Stromal cell of bone marrow (primary cell): ENCODE results near the gene OR10D3.
A peak's percentile ranks its signal among the peaks of the same experiment; 100 is the strongest.
"Not testable (repeated sequence)": the region's sequence is repeated elsewhere in the genome, so short reads cannot be mapped to it uniquely, and the experiment has no call there.

Experiments
- DNase-seq: peaks from one replicate; pipeline ENCODE4 v3.0.0-alpha.2; 2012; ENCODE audit warnings: low read depth

OR10D3 gene

DNA sequence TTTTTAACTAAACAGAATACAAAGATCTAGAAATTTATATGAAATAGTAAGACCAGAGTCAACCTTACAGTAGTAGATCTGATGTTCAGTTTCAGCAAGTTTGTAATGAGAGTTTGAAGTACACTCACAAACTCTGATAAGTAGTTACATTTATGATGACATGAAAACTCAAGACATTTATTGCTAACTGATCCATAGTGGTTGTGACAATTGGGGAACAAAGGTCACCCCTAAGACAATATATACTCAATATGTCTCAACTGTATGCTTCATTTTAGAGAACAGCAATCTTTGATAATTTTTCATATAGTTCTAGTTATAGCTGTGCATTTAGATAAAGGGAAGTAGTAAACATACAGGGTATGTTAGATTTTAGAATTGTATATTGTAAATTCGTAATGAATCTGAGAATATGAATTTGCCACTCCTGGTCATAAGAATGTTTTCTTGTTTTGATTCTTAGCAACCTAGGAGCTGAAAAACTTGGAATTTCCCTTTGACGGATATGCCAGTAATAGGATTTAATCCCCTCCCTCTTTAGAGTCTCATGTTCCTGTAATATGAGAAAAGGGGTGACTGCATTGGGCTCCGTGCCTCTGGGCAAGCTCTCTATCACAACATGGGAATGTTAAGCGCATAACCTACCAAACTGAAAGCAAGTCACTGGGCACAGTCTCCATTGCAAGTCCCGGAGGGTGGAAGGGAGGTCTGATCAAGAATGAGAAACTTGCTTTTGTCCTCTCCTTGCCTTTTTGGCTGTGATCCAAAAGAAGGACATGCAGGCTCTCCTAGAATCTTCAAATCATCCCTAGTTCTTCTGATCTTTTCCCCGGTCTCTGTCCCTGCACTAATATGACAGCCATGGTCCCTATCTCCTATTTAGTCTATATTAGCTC is 11.4 kb downstream of the OR10D3 start:
- peak; percentile 41 for DNase-seq

DNA sequence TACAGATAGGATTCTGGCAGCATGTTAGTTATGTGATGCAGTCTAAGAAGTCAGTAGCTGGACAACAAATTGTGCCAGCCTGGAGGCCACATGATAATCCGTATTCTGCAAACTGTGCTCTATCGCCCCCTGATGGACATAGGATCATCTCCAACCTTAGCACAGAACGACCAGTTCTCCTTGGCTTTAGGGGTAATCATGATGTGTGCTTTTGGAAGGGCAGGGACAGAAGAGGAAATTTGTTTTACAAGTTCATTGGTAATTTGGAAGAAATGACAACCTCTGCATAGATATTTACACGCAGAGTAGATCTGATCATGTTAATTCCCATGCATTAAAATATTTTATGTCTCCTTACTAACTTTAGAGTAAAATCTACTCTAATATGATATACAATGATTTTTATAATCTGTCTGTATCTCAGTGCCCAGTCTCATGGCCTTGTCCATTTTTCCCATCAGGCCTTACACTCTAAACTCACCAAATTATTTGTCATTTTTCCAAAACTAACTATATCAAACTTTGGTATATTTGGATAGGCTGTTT is 12.1 kb downstream of the OR10D3 start:
- DNase-seq, result peak; percentile 54

DNA sequence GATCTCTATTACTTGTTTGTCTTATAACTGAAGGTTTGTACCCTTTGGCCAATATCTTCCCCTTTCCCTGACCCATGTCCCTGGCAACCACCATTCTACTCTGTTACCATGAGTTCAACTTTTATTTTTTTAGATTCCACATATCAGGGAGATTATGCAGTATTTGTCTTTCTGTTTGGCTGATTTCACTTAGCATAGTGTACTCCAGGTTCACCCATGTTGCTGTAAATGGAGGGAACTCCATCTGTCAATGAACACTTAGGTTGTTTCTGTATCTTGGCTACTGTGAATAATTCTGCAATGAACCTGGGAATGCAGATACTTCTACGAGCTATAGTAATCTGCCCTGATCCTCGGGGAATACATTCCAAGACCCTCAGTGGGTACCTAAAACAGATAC is 14.9 kb downstream of the OR10D3 start:
- no peak for DNase-seq

DNA sequence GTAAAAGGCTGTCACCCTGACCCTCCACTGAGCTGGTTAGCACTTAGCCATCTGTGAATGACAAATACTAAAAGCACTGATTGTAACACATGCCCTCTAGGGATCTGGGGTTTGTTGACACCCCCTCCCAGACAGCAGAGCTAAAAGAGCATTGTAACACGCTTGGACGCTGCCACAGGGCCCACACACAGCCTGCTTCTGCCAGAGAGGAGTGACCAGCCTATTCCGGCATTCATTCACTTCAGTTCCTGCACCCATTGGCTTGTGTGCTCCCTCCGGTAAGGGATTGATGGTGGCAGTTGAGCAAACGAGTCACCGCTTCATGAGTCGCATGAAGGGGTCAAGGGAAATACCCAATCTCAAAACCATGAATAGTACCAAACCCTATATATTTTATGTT is 15.8 kb downstream of the OR10D3 start:
- DNase-seq, result no peak

DNA sequence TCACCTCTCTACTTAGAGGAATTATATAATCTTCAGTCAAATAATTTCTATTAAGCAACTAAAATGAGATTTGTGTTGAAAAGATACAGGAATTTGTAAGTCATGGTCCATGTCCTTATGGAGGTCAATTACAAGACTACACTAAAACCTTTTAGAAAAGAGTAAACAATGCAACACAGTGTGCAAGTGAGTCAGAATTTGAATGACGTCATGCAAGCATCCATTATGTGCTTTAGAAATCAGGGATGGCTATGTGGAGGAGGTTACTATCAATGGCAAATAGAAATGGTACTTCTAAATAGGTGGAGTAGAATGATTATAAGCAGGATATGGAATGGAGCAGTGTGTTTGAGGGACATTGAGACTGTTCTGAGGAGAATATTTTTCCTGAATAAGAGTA is 16.6 kb downstream of the OR10D3 start:
- no peak for DNase-seq

DNA sequence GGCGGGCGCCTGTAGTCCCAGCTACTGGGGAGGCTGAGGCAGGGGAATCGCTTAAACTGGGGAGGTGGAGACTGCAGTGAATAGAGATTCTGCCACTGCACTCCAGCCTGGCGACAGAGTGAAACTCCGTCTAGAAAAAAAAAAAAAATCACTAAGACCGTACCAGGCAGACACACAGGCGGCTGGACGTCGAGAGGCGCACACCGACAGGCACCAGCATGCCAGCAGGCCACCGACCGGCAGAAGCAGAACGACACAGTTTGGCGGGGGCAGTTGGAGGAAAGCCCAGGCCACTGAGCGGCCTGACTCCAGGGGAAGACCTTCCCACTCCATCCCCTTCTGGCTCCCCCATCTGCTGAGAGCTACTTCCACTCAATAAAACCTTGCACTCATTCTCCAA is 17.5 kb downstream of the OR10D3 start:
- no peak for DNase-seq

DNA sequence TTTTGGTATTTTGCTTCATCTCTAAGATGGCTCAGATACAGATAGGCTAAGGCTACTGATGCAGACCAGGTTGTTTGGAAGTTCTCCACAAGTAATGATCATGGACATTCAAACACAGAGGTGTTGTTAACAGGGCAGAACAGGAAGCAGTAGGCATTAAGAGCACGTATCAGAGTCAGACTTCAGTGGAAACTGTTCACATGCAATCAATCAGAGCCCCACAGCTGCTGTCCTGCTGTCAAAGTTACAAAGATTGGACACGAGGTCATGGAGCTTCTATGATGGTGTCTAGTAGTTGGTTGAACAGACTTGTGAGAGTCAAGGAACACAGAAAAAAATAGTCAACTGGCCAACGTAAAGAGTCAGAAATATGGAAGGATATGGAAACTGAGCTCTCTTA is 19.8 kb downstream of the OR10D3 start:
- DNase-seq, result no peak

DNA sequence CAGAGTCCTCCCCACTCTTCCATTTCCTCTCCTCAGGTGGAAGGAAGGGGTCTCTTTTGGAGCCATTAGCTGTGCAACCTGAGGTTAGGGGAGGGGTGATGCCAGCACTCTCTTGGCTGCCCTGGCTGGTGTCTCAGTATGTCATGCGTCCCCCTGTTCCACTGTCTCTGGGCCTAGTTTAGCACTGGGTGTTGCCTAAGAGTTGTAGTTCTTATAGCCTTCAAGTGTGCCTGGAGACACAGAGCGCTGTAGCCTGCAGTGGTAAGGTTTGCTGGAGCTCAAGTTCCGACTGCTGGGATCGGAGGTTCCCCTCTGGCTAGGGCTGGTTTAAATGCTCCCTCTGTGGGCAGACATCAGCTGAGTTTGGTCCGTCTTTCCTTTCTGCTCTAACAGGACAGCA is 20.9 kb downstream of the OR10D3 start:
- DNase-seq, result no peak

DNA sequence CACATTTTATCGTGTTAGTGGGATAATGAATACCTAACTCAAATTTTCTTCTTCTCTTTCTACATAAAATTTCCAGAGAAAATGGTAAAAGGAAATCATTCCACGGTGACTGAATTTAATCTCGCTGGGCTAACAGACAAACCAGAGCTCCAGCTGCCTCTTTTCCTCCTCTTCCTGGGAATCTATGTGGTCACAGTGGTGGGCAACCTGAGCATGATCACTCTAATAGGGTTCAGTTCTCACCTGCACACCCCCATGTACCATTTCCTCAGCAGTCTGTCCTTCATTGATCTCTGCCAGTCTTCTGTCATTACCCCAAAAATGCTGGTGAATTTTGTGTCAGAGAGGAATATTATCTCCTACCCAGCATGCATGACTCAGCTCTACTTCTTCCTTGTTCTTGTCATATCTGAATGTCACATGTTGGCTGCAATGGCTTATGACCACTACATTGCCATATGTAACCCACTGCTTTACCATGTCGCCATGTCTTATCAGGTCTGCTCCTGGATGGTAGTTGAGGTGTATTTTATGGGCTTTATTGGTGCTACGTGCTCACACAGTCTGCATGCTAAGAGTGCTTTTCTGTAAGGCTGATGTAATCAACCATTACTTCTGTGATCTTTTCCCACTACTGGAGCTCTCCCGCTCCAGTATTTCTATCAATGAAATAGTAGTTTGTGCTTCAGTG is 24.1 kb downstream of the OR10D3 start:
- DNase-seq, result no peak

DNA sequence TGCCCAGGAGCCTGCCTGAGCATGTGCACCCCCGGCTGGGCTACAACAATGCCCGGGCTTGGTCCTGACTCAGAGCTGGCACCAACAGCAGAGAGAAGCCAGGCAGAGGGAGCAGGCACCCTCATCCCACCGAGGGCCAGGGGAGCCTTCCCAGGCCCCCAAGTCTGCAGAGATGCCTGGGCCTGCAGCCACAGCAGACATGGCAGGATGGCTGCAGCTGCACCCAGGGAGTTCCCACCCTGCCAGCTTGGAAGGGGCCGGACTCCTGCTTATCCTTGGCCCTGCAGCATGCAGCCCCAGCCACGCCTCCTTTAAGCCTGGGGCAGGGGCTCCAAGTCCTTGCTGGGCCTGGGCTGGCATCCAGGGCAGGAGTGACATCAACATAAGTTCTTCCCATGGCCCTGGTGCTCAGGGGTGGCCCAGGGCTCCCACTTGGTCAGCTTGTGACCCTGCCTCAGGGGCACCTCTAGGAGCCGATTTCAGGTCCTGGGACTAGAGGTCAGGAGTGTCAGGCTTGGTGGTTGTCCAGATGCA is 26.7 kb downstream of the OR10D3 start:
- DNase-seq, result no peak

DNA sequence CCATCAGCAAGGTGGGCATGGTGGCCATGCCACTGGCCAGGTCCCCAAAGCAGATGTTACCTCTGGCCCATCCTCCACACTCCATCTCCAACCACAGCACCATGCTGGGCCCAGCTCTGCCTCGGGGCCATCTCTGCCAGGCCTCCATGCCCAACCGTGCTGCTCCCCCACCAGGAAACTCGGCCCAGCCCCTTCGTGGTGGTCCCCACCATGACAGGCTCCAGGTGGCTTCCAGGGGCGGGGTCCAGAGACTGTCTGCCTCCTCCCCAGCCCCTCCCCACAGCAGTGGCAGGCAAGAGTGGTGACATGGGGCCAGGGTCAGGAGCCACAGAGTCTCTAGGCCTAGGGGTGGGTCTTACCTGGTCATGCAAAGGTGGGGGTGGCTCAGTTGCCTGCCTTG is 27.3 kb downstream of the OR10D3 start:
- DNase-seq, result no peak

DNA sequence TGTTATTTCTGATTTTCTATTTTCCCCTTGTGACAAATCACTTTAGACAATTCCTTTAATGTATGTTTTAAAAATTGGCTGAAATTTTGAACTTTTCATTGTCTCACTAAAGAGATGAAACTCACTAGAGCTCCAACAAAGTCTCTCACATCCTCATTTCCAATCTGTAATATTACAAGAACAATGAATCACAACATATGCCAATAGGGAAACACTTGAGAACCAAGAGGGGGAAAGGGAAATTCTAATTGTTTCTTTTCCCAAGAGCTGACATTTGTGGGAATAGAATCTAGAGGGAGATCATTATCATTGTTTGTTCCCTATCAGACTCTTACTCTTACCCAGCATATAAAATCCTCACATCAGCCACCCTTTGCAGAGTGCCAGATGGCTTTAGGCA is 28.2 kb downstream of the OR10D3 start:
- no peak for DNase-seq

DNA sequence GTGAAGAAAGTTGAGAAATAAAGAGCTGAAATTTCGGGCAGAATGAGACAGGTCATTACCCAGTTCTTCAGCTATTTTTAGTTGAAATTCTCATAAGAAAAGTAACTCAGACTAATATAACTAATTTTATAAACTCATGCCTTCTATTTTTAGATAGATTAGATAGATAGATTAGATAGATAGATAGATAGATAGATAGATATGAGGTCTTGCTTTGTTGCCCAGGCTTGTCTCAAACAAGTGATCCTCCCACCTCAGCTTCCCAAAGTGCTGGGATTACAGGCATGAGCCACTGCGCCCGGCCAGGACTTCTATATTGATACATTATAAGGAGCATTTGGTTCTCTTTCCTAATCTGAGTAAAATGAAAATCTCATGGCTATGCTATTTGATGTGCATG is 30.9 kb downstream of the OR10D3 start:
- no peak for DNase-seq

DNA sequence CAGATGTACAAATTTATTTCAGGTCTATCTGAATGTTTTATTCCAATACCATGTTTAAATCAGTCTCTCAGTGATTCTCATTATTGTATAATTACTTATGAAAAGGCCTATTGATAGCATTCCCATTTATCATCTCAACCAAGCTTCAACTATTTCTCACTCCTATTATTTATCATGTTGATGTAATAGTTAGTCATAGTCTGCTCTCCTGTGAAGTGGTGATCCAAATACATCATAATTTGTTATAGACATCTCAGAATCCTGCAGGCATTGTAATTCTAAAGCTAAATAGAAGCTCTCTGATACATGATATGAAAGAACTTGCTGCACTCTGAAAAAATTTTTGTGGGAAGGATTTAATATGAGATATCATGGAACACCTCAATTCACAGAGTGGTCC is 36.0 kb downstream of the OR10D3 start:
- DNase-seq, result no peak

DNA sequence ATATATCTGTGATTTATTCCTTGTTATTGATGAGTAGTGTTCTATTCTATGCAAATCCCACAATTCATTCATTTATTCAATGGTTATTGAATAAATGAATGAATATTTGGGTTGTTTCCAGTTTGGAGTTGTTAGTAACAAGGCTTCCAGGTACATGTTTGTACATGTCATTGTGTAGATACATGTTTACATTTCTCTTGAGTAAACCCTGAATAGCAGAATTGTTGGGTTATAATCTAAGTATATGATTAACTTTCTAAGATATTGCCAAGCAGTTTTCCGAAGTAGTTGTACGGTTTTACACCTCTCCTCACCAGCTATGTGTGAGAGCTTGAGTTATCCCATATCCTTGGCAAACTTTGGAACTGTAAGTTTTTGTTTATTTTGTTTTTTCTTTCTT is 39.3 kb downstream of the OR10D3 start:
- DNase-seq, result no peak

DNA sequence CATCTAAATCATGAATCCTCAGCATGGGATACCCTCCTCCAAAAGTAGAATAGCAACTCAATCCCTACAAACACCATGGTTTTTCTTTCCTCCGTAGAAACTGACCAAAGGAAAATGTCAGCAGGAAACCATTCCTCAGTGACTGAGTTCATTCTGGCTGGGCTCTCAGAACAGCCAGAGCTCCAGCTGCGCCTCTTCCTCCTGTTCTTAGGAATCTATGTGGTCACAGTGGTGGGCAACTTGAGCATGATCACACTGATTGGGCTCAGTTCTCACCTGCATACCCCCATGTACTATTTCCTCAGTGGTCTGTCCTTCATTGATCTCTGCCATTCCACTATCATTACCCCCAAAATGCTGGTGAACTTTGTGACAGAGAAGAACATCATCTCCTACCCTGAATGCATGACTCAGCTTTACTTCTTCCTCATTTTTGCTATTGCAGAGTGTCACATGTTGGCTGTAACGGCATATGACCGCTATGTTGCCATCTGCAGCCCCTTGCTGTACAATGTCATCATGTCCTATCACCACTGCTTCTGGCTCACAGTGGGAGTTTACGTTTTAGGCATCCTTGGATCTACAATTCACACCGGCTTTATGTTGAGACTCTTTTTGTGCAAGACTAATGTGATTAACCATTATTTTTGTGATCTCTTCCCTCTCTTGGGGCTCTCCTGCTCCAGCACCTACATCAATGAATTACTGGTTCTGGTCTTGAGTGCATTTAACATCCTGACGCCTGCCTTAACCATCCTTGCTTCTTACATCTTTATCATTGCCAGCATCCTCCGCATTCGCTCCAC is 41.7 kb downstream of the OR10D3 start:
- not testable (repeated sequence) for DNase-seq

DNA sequence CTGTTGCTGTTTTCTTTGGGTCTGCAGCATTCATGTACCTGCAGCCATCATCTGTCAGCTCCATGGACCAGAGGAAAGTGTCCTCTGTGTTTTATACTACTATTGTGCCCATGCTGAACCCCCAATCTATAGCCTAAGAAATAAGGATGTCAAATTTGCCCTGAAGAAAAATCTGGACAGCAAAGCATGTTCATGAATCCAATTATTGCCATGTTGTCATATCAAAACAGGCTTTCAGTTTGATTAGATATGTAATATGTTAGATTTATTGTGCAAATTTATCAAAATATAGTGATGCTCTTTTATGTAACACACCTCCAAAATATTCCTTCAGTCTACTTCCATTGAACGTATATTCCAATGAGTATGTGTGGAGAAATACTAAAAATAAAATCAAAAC is 42.3 kb downstream of the OR10D3 start:
- DNase-seq, result no peak

DNA sequence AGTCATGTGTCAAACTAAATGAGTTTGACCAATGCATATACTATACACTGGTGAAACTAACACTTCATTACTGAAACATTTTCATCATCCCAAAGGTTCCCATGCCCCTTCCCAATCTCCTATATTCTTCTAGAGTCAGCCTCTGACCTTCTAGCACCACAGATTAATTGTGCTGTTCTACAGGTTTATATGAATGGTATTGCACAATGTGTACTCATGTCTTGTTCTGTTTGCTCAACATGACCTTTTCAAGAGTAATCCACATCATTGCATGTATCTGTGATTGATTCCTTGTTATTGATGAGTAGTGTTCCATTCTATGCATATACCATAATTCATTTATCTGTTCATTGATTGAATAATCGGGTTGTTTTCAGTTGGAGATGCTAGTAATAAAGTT is 50.2 kb downstream of the OR10D3 start:
- no peak for DNase-seq
